Small intestine (tissue), 7 donors: ENCODE results near the gene COQ7. TPM values are rescaled to one million over a fixed set of nuclear protein-coding genes. Genes with fewer than 3 reads are reported as not detected.

Experiments
- DNase-seq, 2 donors: peaks; one replicate each; pipeline versions ENCODE4 v3.0.0 to v3.0.0-alpha.2; 2013
- FAIRE-seq: peaks from 2 replicates; lab custom pipeline; 2012; peaks lifted over from hg19 to GRCh38; lab: Jason Lieb, UNC
- H3K27ac ChIP-seq, 3 donors: one replicate each; pipeline ENCODE4 v1.5.1; 2013; ENCODE audit warnings: low read length in 2 of 3, mild to moderate bottlenecking in 2 of 3, control low read depth in 1 of 3, inconsistent platforms in 1 of 3, low read depth in 1 of 3, moderate library complexity in 1 of 3
- H3K27me3 ChIP-seq, 3 donors: one replicate each; pipeline ENCODE4 v1.6.1; 2013; ENCODE audit warnings: low read length in 3 of 3, inconsistent platforms in 1 of 3; ENCODE audit not compliant: control insufficient read depth in 3 of 3, insufficient read depth in 3 of 3
- H3K36me3 ChIP-seq, 3 donors: one replicate each; pipeline ENCODE4 v1.6.1; 2013; ENCODE audit warnings: low read length in 3 of 3, inconsistent platforms in 1 of 3, low read depth in 1 of 3, mild to moderate bottlenecking in 1 of 3, moderate library complexity in 1 of 3; ENCODE audit not compliant: control insufficient read depth in 3 of 3, insufficient read depth in 2 of 3
- H3K4me1 ChIP-seq, 3 donors: one replicate each; pipeline ENCODE4 v1.6.1; 2013; ENCODE audit warnings: low read length in 2 of 3, inconsistent platforms in 1 of 3, low read depth in 1 of 3, mild to moderate bottlenecking in 1 of 3, moderate library complexity in 1 of 3; ENCODE audit not compliant: control insufficient read depth in 3 of 3, insufficient read depth in 2 of 3
- H3K4me3 ChIP-seq, 3 donors: one replicate each; pipeline ENCODE4 v1.5.1; 2013; ENCODE audit warnings: low read length in 3 of 3, control low read depth in 1 of 3, inconsistent platforms in 1 of 3, low read depth in 1 of 3, mild to moderate bottlenecking in 1 of 3, moderate library complexity in 1 of 3
- H3K9me3 ChIP-seq, 2 donors: one replicate each; pipeline ENCODE4 v1.6.1; 2013; ENCODE audit warnings: low read depth in 1 of 2, low read length in 1 of 2; ENCODE audit not compliant: control insufficient read depth in 2 of 2, insufficient read depth in 1 of 2
- WGBS, 3 donors: extraction: QIAGEN DNeasy Blood & Tissue Kit; methylation state at CpG; one replicate each; pipeline ENCODE4 v1.1.7; 2013; 5-methylcytosine and 5-hydroxymethylcytosine counted together
- polyA plus RNA-seq, 4 donors: library from polyadenylated mRNA; stranded (reverse) in 3 of 4; unstranded in 1 of 4; fragments of 200-250 nt in 3 of 4; fragments of 120-200 nt in 1 of 4; gene quantifications; one replicate each; pipeline versions ENCODE4 v1.2.1 to v1.2.3, GENCODE V29; 2013
- donor health status: healthy with polysubstance abuse.
- donor health status: control.
- donor health status: control.
- donor health status: Bipolar disorder and iron deficiency.
- donor health status: healthy.

The COQ7 gene
- polyA plus RNA-seq, 4 donors = 10.5 to 22.8 (median 19.3) TPM

- H3K4me3 ChIP-seq = no peak overlapping the region
- FAIRE-seq (no peak), DNase-seq (no peak)
- 82 to 86% (median 85%) methylated on average over 4 of the region's 4 CpGs for whole genome bisulfite sequencing, 3 donors
- no peaks in the 10 kb centered on the region for H3K9me3 ChIP-seq
- H3K27ac ChIP-seq = no peak overlapping the region
- peaks cover 0 to 12% (median 0%) of the 10 kb centered on the region in 3 donors for H3K27me3 ChIP-seq
- H3K4me1 ChIP-seq = peaks cover 3 to 28% (median 4%) of the 10 kb centered on the region in 3 donors
- peaks cover 0 to 8% (median 0%) of the 10 kb centered on the region in 3 donors for H3K36me3 ChIP-seq
These were observed 43.3 kb downstream of the COQ7 start for GRCh38 chr16:19110537-19111360.

GRCh38 chr16:19112099-19112407, 44.6 kb downstream of the COQ7 start:
- Histone ChIP-seq H3K36me3 (peaks cover 0 to 11% (median 0%) of the 10 kb centered on the region in 3 donors), H3K9me3 (no peaks in the 10 kb centered on the region), H3K4me1 (peaks cover 3 to 28% (median 12%) of the 10 kb centered on the region in 3 donors), H3K27me3 (peaks cover 0 to 16% (median 0%) of the 10 kb centered on the region in 3 donors), H3K27ac (no peak overlapping the region), H3K4me3 (no peak overlapping the region)
- 94 to 97% (median 96%) methylated on average over 2 of the region's 2 CpGs for WGBS, 3 donors
- DNase-seq (no peak), FAIRE-seq (no peak)

DNA sequence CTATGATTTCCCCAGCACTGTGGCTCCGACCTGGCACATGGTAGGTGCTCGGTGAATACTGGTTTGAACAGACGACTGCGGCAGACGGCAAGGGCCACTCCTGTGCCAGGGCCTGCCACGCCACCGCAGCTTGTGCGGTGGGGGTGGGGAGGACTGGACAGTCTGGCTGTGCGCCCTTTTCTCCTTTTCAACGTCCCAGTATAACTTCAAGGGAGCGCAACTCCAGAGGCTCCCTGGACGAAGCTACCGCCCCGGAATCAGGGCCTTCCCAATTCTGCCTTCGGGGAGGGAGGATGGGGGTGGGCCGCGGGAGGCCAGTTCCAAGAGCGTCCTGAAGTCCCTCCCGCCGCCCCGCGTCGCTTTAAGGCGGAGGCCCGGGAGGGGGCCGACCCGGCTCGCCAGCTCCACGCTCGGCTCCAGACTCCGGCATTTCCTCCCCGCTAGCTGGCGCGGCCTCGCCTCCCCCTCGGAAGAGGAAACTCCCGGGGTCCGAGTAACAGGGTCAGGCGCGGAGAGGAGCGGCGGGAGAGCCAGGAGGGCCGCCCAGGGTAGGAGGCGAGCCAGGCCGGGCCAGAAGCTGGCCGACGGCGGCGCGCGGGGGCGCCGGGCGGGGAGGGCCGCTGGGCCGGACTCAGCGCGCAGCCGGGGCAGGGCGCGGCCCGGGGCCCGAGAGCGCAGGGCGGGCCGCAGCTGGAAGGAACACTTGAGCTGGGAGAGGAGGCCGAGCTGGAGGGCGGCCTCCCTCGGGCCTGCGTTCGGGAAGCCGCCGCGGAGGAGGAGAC, 46.4 kb downstream of the COQ7 start, which contains the start of gene ITPRIPL2:
Gene ITPRIPL2 (plus strand): TSS at position 388 of the 782 bp plus-strand sequence. CDS start 498 bp downstream, outside the sequence.
- peak within 1 kb of the TSS; percentile 49 to 73 (median 62) for H3K4me3 ChIP-seq
- FAIRE-seq (no peak), DNase-seq (peak; percentile 73 to 88)
- WGBS, 3 donors = 2 to 4% (median 4%) methylated on average over 58 to 74 of the region's 74 CpGs
- H3K4me1 ChIP-seq = peaks cover 3 to 13% (median 12%) of the 10 kb centered on the region in 3 donors
- H3K9me3 ChIP-seq = no peaks in the 10 kb centered on the region
- H3K27ac ChIP-seq = peak within 1 kb of the TSS; percentile 55 to 95 (median 90)
- H3K36me3 ChIP-seq = peaks cover 0 to 11% (median 0%) of the 10 kb centered on the region in 3 donors
- peaks cover 0 to 16% (median 0%) of the 10 kb centered on the region in 3 donors for H3K27me3 ChIP-seq

DNA sequence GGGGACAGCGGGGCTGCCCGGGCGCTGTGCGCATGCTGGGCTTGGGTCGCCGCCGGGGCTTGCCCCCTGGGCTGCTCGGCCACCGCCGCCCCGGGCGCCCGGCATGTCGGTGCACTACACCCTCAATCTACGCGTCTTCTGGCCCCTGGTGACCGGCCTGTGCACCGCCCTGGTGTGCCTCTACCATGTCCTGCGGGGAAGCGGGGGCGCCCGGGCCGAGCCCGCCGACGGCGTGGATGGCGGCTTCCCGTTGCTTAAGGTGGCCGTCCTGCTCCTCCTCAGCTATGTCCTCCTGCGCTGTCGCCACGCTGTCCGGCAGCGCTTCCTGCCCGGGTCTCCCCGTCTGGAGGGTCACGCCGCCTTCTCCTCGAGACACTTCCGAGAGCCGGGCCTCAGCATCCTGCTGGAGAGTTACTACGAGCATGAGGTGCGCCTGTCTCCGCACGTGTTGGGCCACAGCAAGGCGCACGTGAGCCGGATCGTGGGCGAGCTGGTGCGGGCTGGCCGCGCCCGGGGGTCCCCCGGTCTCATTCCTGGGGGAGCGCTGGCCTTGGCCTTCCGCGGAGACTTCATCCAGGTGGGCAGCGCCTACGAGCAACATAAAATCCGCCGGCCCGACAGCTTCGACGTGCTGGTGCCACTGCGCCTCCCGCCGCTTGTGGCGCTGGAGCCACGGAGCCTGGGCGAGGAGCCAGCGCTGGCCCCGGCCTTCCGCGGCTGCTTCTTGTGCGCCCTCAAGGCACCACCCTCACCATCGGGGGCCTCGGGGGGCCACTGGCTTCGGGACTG, 47.1 kb downstream of the COQ7 start:
- no peak for FAIRE-seq
- peaks cover 0 to 11% (median 0%) of the 10 kb centered on the region in 3 donors for H3K36me3 ChIP-seq
- 11 to 21% (median 15%) methylated on average over 65 to 80 of the region's 80 CpGs for WGBS, 3 donors
- no peaks in the 10 kb centered on the region for H3K9me3 ChIP-seq
- peaks cover 0 to 15% (median 8%) of the 10 kb centered on the region in 3 donors for H3K4me1 ChIP-seq
- H3K27ac ChIP-seq = peak overlapping the region; percentile 48 to 95 (median 90)
- DNase-seq = peak; percentile 51 to 80
- H3K27me3 ChIP-seq = peaks cover 0 to 16% (median 0%) of the 10 kb centered on the region in 3 donors
- peak overlapping the region; percentile 49 to 73 (median 62) for H3K4me3 ChIP-seq

DNA sequence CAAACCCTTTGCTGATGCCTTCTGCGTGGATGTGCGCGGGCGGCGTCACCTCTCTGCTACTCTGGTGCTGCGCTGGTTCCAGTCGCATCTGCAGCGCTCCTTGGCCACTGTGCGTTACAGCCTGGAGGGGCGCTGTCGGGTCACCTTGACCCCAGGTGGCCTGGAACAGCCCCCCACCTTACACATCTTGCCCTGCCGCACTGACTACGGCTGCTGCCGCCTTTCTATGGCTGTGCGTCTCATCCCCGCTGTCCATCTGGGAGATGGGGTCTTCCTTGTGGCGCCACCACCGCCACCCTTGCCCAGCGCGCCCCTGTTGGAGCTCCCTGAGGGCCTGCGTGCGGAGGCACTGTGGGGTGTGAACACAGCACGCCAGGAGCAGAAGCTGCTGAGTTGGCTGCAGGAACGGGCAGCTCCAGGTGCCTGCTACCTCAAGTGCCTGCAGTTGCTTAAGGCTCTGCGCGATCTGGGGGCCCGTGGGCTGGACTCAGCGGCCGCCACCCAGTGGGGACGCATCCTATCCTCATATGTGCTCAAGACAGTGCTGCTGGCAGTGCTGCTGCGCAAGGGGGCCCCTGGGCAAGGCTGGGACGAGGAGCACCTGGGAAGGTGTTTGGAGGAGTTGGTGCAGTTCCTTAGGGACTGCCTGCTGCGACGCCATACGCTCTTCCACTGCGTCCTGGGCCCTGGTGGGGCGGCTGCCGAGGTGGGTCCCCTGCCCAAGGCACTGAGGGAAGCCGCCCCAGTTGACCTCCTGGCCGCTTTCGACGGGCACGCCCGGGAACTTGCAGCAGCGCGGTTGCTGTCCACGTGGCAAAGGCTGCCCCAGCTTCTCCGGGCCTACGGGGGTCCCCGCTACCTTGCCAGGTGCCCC, 48.0 kb downstream of the COQ7 start:
- DNase-seq = no peak
- H3K4me1 ChIP-seq = peaks cover 0 to 15% (median 8%) of the 10 kb centered on the region in 3 donors
- WGBS, 3 donors = 77 to 94% (median 92%) methylated on average over 47 to 50 of the region's 50 CpGs
- H3K27me3 ChIP-seq = peaks cover 0 to 16% (median 0%) of the 10 kb centered on the region in 3 donors
- H3K9me3 ChIP-seq = no peaks in the 10 kb centered on the region
- peaks cover 0 to 13% (median 0%) of the 10 kb centered on the region in 3 donors for H3K36me3 ChIP-seq
- peak overlapping the region in 2 of 3 donors; percentile 22 to 95 for H3K27ac ChIP-seq
- peak overlapping the region in 2 of 3 donors; percentile 49 to 73 for H3K4me3 ChIP-seq
- no peak for FAIRE-seq

- no peak for FAIRE-seq
- Histone ChIP-seq H3K36me3 (peaks cover 0 to 15% (median 0%) of the 10 kb centered on the region in 3 donors), H3K27ac (peak overlapping the region in 2 of 3 donors; percentile 50 to 79), H3K27me3 (peaks cover 0 to 16% (median 0%) of the 10 kb centered on the region in 3 donors), H3K9me3 (no peaks in the 10 kb centered on the region), H3K4me3 (no peak overlapping the region), H3K4me1 (peaks cover 0 to 15% (median 5%) of the 10 kb centered on the region in 3 donors)
- no peak for DNase-seq
- 60 to 78% (median 65%) methylated on average over 6 of the region's 6 CpGs for WGBS, 3 donors
These were observed 49.5 kb downstream of the COQ7 start for GRCh38 chr16:19116711-19117449.
